ENCODE measurements around the gene FLNB.

Gene FLNB

DNA sequence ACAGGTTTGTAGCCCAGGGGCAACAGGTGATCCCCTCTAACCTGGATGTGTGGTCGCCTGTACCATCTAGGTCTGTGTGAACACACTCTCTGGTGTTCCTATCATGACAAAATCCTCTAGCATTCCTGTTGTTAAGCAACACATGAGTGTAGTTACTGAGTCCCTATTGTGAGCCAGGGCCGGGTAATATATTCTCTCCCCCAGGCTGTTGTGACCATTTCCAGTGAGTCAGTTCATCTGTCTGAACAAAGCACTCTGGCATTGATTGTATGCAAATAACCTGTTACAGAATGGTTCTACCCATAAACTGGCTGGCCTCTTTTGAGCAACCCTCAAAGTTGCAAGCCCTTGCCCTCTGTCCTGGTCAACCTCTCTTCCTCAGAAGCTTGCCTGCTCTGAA is 2.6 kb upstream of the FLNB start:
- TF ChIP-seq FOXP2 (optimal IDR thresholded peaks at IDR 0.05; ENCODE audit: borderline replicate concordance, extremely low read depth, extremely low read length, insufficient read depth) = no peak
- TF ChIP-seq POLR2AphosphoS5 (IDR thresholded peaks at IDR 0.05; ENCODE audit: low read depth, low read length) = no peak
- no peak for TF ChIP-seq TAF1 (IDR thresholded peaks at IDR 0.05; ENCODE audit: borderline replicate concordance, insufficient read depth, low read length)
- TF ChIP-seq SIN3A (IDR thresholded peaks at IDR 0.05; ENCODE audit: borderline replicate concordance, insufficient read depth, low read length) = no peak
- TF ChIP-seq, protein P1, sequence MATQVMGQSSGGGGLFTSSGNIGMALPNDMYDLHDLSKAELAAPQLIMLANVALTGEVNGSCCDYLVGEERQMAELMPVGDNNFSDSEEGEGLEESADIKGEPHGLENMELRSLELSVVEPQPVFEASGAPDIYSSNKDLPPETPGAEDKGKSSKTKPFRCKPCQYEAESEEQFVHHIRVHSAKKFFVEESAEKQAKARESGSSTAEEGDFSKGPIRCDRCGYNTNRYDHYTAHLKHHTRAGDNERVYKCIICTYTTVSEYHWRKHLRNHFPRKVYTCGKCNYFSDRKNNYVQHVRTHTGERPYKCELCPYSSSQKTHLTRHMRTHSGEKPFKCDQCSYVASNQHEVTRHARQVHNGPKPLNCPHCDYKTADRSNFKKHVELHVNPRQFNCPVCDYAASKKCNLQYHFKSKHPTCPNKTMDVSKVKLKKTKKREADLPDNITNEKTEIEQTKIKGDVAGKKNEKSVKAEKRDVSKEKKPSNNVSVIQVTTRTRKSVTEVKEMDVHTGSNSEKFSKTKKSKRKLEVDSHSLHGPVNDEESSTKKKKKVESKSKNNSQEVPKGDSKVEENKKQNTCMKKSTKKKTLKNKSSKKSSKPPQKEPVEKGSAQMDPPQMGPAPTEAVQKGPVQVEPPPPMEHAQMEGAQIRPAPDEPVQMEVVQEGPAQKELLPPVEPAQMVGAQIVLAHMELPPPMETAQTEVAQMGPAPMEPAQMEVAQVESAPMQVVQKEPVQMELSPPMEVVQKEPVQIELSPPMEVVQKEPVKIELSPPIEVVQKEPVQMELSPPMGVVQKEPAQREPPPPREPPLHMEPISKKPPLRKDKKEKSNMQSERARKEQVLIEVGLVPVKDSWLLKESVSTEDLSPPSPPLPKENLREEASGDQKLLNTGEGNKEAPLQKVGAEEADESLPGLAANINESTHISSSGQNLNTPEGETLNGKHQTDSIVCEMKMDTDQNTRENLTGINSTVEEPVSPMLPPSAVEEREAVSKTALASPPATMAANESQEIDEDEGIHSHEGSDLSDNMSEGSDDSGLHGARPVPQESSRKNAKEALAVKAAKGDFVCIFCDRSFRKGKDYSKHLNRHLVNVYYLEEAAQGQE (IDR thresholded peaks at IDR 0.05; ENCODE audit: insufficient read depth in 1 of 2, low read depth in 2 of 2, low read length in 2 of 2) = no peak

DNA sequence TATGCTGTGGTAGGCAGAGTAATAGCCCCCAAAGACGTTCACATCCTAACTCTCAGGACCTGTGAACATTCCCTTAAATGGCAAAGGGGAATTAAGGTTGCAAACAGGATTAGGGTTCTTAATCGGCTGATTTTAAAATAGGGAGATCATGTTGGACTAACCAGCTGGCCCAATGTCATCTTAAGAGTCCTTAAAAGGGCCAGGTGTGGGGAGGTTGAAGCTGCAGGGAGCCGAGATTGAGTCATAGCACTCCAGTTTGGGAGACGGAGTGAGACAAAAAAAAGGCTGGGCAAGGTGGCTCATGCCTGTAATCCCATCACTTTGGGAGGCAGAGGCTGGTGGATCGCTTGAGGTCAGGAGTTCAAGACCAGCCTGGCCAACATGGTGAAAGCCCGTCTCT is 1.6 kb upstream of the FLNB start:
- TF ChIP-seq SIN3A (IDR thresholded peaks at IDR 0.05; ENCODE audit: borderline replicate concordance, insufficient read depth, low read length) (no peak), TAF1 (IDR thresholded peaks at IDR 0.05; ENCODE audit: borderline replicate concordance, insufficient read depth, low read length) (no peak), FOXP2 (optimal IDR thresholded peaks at IDR 0.05; ENCODE audit: borderline replicate concordance, extremely low read depth, extremely low read length, insufficient read depth) (no peak), POLR2AphosphoS5 (IDR thresholded peaks at IDR 0.05; ENCODE audit: low read depth, low read length) (no peak)
- TF ChIP-seq, protein P1 (IDR thresholded peaks at IDR 0.05; ENCODE audit: insufficient read depth in 1 of 2, low read depth in 2 of 2, low read length in 2 of 2) = no peak

DNA sequence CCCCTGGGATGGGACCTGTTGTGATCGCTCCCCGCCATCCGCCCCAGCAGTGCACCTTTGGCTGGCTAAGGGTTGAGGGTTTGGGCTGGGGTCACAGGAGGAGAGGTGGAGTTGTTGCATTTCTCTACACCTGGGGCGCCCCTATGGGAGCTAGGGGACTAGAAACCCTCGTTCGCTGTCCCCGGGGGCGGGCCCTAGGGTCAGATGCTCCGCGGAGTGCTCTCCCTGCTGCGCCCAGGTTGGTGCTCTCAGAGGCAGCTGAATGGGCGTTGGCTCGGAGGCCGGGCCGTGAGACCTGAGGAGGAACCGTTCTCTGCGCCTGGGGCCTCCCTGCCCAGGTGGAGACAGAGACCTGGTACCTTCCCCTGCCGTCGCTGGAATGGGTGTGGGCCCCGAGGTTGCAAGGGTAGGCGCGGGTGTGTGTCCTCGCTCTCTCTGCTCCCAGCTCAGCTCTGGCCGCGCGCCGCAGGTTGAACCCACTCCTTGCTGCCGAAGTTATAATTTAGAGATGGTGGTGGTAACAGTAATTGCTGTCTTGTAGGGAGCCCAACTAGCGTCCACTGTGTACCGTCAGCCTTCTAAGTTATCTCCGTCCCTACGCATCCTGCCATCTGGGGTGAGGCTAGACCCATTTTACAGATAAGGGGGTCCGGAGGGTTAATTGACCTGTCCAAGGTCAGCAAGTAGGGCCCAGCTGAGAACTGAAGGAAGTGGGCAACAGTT is 965 bp downstream of the FLNB start:
- TF ChIP-seq, protein P1 (IDR thresholded peaks at IDR 0.05; ENCODE audit: insufficient read depth in 1 of 2, low read depth in 2 of 2, low read length in 2 of 2) = no peak

DNA sequence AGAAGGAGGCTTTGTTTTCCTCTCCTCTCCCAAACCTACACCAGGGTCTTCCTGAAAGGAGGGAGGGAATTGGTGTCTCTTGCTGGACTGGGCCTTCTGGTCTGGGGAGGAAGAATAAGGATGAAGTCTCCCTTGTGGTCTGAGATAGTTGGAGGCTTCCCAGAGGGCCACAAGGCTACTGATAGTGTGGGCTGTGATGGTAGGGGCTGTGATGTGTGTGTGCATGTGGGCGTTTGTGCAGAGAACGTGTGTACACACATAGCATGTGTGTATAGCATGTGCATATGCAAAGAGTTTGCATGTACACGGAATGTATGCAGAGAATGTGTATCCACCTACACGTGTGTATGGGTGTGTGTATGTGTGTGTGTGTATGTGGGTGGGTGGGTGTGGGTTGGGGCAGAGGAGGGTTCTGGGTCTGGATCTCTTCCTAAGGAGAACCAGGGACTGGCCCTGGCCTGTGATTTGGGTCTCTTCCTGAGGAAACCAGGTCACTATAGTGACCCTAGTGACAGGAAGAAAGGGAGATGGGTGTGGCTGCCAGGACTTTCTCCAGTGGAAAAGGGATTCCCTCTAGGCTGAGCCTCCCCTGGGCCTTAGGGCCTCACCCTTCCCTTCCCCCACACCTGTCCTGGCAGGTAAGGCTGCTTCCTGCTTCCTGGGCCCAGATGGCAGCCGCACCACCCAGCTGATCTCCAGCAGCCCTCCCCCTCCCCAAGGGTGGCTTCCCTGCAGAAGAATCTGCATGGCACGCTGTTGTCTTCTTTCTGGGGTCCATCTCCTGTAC is 1.7 kb downstream of the FLNB start:
- TF ChIP-seq TAF1 (IDR thresholded peaks at IDR 0.05; ENCODE audit: borderline replicate concordance, insufficient read depth, low read length) (no peak), FOXP2 (optimal IDR thresholded peaks at IDR 0.05; ENCODE audit: borderline replicate concordance, extremely low read depth, extremely low read length, insufficient read depth) (no peak), POLR2AphosphoS5 (IDR thresholded peaks at IDR 0.05; ENCODE audit: low read depth, low read length) (no peak), SIN3A (IDR thresholded peaks at IDR 0.05; ENCODE audit: borderline replicate concordance, insufficient read depth, low read length) (no peak)
- TF ChIP-seq, protein P1 (IDR thresholded peaks at IDR 0.05; ENCODE audit: insufficient read depth in 1 of 2, low read depth in 2 of 2, low read length in 2 of 2) = no peak

All from PFSK-1 (cell line).